Endometrial microvascular endothelial cells (primary cell): ENCODE data around the gene KANK4. TPM values are rescaled to one million over a fixed set of nuclear protein-coding genes. Genes with fewer than 3 reads are reported as not detected.

Experiments
- in situ Hi-C: cut with HindIII; loops from 2 replicates; pipeline ENCODE4 v1.10.0; 2017; ENCODE audit warnings: low sequenced_read_pairs, low pct_unique_long_range_greater_than_20kb; ENCODE audit errors: inconsistent ontology term
- total RNA-seq: library from RNA; depleted of rRNA; stranded (reverse); fragments of >200 nt; gene quantifications from one replicate; pipeline ENCODE4 v1.2.3, GENCODE V29; 2015; ENCODE audit errors: inconsistent ontology term

The KANK4 gene
- total RNA-seq, result not detected

DNA sequence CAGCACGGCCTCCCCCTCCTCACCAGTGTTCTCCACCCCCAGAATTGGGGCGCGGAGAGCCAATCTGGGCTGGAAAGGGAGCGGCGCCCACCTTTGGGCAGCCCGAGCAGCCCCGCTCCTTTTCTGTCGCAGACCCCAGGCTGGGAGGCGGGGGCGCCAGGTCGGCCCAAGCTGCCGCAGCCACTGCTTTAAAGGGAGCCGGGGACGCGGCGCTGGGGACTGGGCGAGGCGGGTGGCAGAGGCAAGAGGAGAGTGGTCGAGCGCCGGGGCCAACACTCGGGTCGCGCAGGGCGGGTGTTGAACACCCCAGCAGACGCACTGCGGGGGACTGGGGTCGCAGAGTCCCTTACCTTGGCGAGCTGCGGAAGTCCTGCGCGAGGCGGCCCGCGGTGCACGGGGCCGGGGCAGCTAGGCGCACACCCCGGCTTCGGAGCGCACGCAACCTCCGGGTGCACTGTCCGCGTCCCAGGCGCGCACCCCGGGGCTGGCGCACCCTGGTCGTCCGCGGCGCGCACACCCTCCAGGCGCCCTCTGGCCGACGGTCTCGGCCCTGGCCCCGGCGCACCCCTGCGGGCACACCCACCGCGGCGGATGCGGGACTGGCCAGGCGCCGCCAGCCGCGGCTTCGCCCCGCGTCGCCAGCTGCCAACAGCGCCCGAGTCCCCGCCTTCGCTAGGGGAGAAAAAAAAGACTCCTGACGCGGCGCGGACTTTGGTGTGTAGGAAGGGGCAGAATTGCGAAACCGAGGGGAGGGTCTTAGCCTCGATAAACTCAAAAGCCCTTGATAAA lies at the start of gene KANK4:
Gene KANK4, minus strand, starts transcription at position 679 of the 789 bp plus-strand sequence. CDS start 37,870 bp downstream, outside the sequence.
- in situ Hi-C loops, result no loop called here

DNA sequence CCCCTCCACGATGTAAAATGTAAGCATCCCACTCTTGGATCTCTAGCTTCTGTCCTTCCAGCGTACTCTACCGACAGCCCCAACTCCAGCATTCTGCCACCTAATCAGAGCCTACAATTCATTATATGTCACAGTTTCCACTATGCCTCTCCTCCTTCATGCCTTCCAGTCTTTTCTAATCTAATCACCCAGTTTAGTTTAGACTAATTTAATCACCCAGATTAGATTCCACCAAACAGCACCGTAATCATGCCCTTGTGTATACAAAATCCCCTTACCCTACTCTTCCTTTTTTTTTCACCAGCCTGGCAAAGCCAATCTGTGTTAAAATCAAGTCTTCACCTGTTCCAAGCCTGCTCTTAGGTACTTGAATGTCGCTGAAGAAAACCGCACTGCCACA lies 49.8 kb upstream of the KANK4 start:
- in situ Hi-C loops, result no loop called here

GRCh38 chr1:62367005-62367557 lies 47.8 kb upstream of the KANK4 start:
- in situ Hi-C loops, result no loop called here

GRCh38 chr1:62364721-62365120 lies 45.5 kb upstream of the KANK4 start:
- in situ Hi-C loops, result no loop called here

DNA sequence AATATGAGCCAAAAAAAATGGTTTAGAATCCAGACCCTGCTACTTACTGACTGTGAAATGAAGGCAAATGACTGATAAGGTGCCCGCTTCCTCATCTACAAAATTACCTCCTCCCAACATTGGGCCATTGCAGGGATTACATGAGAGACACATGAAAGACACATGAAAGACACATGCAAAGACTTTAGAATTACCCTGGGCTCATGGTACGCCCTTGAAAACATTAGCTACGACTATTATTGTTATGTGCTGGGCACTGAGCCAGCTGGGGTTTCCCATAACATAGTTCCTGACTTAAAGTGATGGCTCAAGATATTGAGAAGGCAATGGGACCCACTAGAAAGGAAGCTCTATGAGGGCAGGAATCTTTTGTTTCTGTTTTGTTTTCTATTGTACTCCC lies 43.7 kb upstream of the KANK4 start:
- in situ Hi-C loops, result no loop called here

DNA sequence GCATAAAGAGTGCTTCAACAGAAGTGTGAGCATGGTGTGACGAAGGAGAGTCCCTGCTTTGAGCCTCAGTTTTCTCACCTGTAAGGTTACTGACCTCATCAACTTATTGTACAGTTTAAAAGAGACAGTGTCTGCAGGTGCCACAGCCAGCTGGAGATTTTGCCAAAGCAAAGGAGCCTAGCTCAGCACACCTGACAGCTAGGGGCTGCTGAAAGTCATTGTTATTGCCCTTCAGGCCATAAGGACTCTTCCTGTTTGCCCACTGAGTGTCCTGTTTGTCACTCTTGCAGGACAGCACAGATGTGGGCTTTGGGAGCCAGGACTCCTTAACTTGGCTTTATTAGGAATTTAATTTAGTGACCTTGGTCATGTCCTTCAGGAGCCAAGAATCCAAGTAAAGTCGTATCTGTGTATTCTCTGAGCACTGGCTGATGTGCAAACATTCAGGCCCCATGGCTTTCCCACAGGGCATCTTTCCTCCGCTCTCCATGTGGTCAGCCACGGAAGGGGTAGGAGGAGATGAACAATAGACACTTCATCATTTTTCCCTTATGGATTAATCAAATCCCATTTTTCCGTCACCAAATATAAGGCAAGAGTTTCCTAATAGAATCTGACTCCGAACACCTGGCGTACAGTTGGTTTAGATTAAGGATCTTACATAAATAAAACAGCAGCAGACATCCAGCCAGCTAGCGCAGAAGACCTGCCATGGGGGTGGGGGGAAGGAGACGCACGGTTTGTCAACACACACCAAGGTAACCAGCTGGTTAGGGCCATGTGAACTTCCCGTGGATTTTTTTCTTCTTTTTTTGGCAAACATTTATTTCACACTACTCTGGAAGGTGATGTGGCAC lies 43.1 kb upstream of the KANK4 start:
- in situ Hi-C loops, result no loop called here

DNA sequence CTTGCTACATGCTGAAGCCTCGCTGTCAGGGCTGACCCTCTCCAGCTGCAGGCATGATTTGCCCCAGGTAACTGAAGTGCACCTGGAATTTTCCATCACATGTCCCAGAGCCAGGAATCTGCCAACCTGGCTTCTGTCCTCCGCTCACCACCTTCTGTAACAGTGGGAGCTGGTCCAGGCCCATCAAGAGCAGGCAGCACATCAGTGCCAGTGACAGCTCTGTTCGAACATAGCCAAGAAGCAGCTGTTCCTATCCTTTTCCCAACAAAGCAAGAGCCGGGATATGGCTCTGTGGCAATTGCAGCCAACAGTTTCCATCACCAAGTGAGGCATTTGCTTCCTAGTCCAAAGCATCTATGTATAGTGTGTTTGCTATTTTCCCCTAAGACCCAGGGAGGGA lies 42.2 kb upstream of the KANK4 start:
- in situ Hi-C loops, result no loop called here

DNA sequence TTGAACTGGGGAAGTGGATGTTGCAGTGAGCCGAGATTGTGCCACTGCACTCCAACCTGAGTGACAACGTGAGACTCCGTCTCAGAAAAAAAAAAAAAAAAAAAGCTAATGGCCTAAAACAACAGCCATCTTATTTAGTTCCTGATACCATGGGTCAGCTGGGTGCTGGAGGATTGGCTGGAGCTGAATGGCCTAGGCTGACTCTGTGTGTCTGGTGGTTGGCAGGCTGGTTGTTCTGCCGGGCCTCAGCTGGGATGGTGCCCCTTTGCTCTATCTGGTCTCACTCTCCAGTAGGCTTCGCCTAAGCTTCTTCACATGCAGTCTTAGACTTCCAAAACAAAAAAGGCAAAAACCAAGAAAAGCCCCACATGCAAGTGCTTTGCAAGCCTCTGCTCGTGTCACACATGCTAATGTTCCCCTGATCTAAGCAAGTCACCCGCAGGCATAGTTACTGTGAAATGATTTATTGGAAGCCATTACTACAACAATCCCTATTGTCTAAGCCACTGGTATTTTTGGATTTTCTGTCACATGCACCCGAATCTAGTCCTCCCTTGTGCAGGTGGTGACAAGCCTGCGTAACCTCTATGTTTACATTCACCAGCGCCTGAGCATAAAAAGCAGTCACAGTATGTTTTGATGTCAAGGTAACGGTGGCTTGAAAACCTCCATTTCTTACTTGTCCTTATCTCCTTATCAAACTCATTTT lies 39.6 kb upstream of the KANK4 start:
- in situ Hi-C loops, result no loop called here

- in situ Hi-C loops, result no loop called here
Observed at GRCh38 chr1:62357916-62358315, 38.7 kb upstream of the KANK4 start.

DNA sequence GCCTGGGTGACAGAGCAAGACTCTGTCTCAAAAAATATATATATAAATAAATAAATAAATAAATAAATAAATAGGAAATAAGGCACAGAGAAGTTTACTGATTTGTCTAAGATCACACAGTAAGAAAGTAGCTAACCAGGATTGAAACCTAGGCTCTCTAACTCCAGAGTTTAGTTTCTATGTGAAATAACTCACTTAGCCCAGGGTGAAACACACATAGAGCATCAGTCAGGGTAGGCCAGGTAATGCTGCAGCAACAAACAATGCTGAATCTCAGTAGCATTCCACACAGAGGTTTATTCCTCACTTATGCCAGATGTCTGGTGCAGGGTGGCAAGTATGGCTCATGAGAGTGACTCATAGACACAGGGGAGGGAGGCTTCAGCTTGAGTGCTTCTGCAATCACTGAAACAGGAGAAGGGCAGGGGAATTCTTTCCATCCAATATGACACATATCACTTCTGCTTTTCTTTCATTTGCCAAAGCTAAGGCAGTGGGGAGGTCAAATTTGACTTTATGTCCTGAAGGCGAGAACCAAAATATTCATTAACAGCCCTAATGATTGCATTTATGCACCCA lies 37.1 kb upstream of the KANK4 start:
- in situ Hi-C loops, result no loop called here

GRCh38 chr1:62355095-62355494 lies 35.9 kb upstream of the KANK4 start:
- in situ Hi-C loops, result no loop called here

DNA sequence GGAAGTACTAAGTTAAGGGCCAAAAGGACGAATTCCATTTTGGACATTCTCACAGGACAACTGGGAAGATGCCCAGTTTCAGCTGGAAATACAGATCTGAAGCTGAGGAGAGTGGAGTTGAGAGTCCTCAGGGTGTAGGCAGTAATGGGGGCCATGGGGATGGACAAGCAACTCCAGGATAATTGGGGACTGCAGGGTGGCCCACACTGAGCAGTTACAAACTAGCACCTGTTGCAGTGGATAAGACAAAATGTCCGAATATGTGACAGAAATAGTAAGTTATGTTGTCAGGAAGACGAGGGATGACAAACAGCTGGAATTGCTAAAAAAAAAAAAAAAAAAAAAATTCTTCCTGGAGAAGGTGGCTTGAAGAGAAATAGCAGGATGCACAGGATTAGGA lies 34.6 kb upstream of the KANK4 start:
- in situ Hi-C loops, result no loop called here

- in situ Hi-C loops, result no loop called here
Observed at GRCh38 chr1:62352387-62352786, 33.2 kb upstream of the KANK4 start.

DNA sequence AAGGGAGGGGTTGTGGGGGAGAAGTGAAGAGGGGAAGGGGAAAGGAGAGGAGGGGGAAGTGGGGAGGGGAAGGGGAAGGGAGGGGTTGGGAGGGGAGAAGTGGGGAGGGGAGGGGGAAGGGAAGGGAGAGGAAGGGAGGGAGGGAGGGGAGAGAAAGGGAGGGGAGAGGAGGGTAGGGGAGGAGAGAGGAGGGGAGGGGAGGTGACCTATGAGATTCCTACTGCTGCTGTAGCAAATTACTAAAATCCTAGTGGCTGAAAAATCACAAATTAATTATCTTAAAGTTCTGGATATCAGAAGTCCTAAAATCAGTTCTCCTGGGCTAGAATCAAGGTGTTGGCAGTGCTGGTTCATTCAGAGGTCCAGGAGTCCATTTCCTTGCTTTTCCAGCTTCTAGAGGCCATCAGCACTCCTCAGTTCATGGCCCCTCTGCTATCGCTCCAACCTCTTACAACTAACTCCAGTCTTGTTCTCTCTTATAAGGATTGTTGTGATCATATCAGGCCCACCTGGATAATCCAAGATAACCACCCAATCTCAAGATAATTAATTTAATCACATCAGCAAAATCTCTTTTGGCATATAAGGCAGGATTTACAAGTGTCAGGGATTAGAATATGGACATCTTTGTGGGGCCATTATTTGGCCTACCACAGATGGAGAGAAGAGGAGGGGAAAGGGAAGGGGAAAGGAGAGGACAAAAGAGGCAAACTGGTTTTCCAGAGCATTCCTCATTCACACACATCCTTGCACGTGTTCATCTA lies 30.4 kb upstream of the KANK4 start:
- in situ Hi-C loops, result no loop called here

DNA sequence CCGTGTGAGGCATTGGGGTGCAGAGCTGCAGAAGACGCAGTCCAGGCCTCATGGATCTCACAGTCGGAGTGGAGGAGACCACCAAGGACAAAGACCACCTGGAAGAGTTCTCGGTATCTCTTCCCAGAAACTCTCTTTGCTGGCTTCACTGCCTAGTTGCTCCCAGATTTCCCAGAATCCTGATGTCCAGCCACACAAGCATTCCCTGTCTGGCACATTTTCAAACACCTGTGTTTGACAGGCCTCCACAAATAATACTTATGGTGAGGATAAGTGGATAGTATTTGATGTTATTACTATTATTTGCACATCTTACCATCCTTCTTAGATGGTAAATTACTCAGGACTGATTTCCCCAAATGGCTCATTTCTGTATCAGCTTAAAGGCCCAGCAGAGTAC lies 27.7 kb upstream of the KANK4 start:
- in situ Hi-C loops, result no loop called here

DNA sequence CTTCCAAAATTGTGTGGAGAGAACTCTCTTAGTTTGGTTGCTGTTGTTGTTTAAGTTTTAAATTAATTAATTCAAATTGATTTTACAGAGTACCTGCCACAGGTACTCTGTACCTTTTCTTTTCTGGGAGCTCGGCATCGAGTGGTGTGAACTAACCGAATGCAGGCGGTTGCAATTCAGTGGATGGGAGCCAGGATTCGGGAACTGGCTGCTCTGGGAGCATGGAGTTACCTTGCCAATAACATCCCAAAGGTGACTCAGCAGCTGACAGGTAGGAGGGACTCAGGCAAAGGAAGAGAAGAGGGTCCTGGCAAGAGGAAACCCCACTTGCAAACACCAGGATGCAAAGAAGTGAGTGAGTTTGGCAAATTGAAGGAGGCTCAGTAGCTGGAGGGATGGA lies 24.7 kb upstream of the KANK4 start:
- in situ Hi-C loops, result no loop called here

GRCh38 chr1:62342270-62342669 lies 23.0 kb upstream of the KANK4 start:
- in situ Hi-C loops, result no loop called here

DNA sequence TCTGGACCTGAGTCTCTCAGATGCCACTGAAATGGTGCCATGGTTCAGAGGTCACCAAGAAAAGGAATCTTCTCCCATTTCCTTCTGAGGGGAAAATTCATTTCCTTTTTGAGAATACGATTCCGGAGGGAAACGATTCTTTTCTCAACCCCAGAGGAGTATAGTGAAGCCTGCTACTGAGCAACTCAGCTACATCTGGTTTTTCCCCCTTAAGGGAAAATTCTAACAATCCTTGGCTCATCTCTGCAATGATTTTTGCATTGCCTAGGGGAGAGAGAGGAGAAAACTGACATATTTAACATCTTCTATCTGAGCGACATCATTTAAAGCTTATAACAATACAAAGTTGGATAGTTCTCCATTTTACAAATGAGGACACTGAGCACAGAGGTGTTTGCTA lies 22.4 kb upstream of the KANK4 start:
- in situ Hi-C loops, result no loop called here
